ENCODE results near the gene PRDM16.

DNA sequence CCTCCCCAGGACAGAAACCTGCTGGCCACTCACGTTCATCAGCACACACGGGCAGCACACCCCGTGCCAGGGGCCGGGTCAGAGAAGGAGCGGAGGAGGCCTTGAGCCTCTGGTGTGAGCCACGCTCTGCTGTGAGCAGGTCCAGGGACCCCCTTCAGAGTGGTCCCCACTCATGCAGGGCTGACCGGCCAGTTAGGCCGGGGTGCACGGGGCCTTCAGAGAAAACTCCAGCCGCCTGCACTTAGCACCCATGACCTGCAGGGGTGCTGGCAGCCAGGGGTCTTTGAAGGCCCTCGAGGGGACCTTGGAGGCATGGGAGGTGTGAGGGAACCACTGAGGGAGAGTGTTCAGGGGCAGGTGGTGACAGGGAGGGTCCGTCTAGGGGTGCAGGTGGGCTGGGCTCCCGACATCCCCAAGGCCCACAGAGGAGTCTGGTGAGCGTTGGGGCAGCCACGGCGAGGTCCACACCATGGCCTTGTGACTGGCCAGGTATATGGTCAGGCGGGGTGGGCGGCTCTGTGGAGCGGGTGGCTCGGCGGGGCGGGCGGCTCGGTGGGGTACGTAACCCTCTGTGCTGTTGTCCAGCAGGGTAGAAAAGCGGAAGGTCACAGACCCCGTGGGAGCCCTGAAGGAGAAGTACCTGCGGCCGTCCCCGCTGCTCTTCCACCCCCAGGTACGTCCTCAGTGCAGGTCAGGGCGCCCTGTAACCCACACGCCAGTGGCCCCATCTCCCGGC, 345.1 kb downstream of the PRDM16 start:
- TF ChIP-seq, protein P1, sequence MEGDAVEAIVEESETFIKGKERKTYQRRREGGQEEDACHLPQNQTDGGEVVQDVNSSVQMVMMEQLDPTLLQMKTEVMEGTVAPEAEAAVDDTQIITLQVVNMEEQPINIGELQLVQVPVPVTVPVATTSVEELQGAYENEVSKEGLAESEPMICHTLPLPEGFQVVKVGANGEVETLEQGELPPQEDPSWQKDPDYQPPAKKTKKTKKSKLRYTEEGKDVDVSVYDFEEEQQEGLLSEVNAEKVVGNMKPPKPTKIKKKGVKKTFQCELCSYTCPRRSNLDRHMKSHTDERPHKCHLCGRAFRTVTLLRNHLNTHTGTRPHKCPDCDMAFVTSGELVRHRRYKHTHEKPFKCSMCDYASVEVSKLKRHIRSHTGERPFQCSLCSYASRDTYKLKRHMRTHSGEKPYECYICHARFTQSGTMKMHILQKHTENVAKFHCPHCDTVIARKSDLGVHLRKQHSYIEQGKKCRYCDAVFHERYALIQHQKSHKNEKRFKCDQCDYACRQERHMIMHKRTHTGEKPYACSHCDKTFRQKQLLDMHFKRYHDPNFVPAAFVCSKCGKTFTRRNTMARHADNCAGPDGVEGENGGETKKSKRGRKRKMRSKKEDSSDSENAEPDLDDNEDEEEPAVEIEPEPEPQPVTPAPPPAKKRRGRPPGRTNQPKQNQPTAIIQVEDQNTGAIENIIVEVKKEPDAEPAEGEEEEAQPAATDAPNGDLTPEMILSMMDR (IDR thresholded peaks at IDR 0.05): no peak
- no peak for TF ChIP-seq POLR2A (IDR thresholded peaks at IDR 0.05)

Data from testis (tissue), 2 donors.